ENCODE measurements around the gene FAM98B.

- TF ChIP-seq, protein P1, sequence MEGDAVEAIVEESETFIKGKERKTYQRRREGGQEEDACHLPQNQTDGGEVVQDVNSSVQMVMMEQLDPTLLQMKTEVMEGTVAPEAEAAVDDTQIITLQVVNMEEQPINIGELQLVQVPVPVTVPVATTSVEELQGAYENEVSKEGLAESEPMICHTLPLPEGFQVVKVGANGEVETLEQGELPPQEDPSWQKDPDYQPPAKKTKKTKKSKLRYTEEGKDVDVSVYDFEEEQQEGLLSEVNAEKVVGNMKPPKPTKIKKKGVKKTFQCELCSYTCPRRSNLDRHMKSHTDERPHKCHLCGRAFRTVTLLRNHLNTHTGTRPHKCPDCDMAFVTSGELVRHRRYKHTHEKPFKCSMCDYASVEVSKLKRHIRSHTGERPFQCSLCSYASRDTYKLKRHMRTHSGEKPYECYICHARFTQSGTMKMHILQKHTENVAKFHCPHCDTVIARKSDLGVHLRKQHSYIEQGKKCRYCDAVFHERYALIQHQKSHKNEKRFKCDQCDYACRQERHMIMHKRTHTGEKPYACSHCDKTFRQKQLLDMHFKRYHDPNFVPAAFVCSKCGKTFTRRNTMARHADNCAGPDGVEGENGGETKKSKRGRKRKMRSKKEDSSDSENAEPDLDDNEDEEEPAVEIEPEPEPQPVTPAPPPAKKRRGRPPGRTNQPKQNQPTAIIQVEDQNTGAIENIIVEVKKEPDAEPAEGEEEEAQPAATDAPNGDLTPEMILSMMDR (optimal IDR thresholded peaks at IDR 0.05 in 1 of 3, IDR thresholded peaks at IDR 0.05 in 1 of 3, conservative IDR thresholded peaks at IDR 0.05 in 1 of 3; ENCODE audit: extremely low read depth in 1 of 3, insufficient read depth in 2 of 3, low read length in 3 of 3), result no peak
- TF ChIP-seq EZH2 (IDR thresholded peaks at IDR 0.05; ENCODE audit: low read length), result no peak
Measured at GRCh38 chr15:38506997-38507396, 53.1 kb downstream of the FAM98B start.
